HEK293 (cell line): Measurements from ENCODE around the gene RGS11.

Source experiments
- CTCF ChIA-PET: fragments of 350-600 bp; formaldehyde crosslinking; extraction: SDS; loops from one replicate; lab custom pipeline; 2021; ENCODE audit warnings: antibody characterized with exemption; lab: Yijun Ruan, JAX
- POLR2A ChIA-PET: fragments of 300-600 bp; formaldehyde crosslinking; extraction: SDS; loops from one replicate; lab custom pipeline; 2020; ENCODE audit warnings: antibody characterized with exemption, inconsistent platforms; lab: Yijun Ruan, JAX
- H3K27ac ChIP-seq: fragments of 200-500 bp; sonication (Bioruptor generic); 2 replicates; pipeline ENCODE4 v1.5.1; 2014; ENCODE audit warnings: low read depth, low read length, control low read depth, inconsistent platforms; ENCODE audit errors: extremely low read depth
- H3K36me3 ChIP-seq, 2 experiments: fragments of 200-500 bp in 1 of 2; sonication (Bioruptor generic) in 1 of 2; 1 replicate in 1 of 2; 2 replicates in 1 of 2; pipeline ENCODE4 v1.5.1; 2014 to 2017; ENCODE audit warnings: inconsistent platforms in 2 of 2, low read length in 2 of 2; ENCODE audit not compliant: control insufficient read depth in 2 of 2, insufficient read depth in 1 of 2
- H3K4me1 ChIP-seq: fragments of 200-500 bp; sonication (Bioruptor generic); 2 replicates; pipeline ENCODE4 v1.5.1; 2014; ENCODE audit warnings: mild to moderate bottlenecking, low read length, inconsistent platforms; ENCODE audit not compliant: control insufficient read depth, insufficient read depth
- H3K4me3 ChIP-seq: 2 replicates; pipeline ENCODE4 v1.5.1; 2011; ENCODE audit warnings: low read depth, mild to moderate bottlenecking, control low read depth, low read length, moderate library complexity
- H3K9me3 ChIP-seq: fragments of 200-500 bp; sonication (Bioruptor generic); 2 replicates; pipeline ENCODE4 v1.5.1; 2014; ENCODE audit warnings: low read depth, low read length, inconsistent platforms; ENCODE audit not compliant: control insufficient read depth, insufficient read depth
- HOXC10 ChIP-seq: sonication (generic); formaldehyde crosslinking; IDR thresholded peaks from 2 replicates; pipeline ENCODE4 v1.8.1; 2023; ENCODE audit warnings: mild to moderate bottlenecking, missing genetic modification reagents
- KLF8 ChIP-seq: fragments of 450-650 bp; formaldehyde crosslinking; IDR thresholded peaks from 2 replicates; pipeline ENCODE4 v1.5.1; 2016; ENCODE audit warnings: missing biosample characterization, missing genetic modification characterization
- KLF9 ChIP-seq: fragments of 450-650 bp; formaldehyde crosslinking; IDR thresholded peaks from 2 replicates; pipeline ENCODE4 v1.5.1; 2016; ENCODE audit warnings: missing biosample characterization, missing genetic modification characterization, low read depth
- MZF1 ChIP-seq: fragments of 450-650 bp; formaldehyde crosslinking; IDR thresholded peaks from 2 replicates; pipeline ENCODE4 v1.5.1; 2017; ENCODE audit warnings: missing biosample characterization, missing genetic modification characterization, borderline replicate concordance
- ZBTB26 ChIP-seq: fragments of 450-650 bp; formaldehyde crosslinking; optimal IDR thresholded peaks from 2 replicates; pipeline ENCODE3; 2016; ENCODE audit warnings: missing biosample characterization, mild to moderate bottlenecking, missing genetic modification characterization
- ZEB2 ChIP-seq: fragments of 450-650 bp; formaldehyde crosslinking; IDR thresholded peaks from 2 replicates; pipeline ENCODE4 v1.5.1; 2016; ENCODE audit warnings: missing biosample characterization, missing genetic modification characterization
- ZFP41 ChIP-seq: fragments of 450-650 bp; formaldehyde crosslinking; IDR thresholded peaks from 2 replicates; pipeline ENCODE4 v1.5.1; 2016; ENCODE audit warnings: missing biosample characterization, missing genetic modification characterization, borderline replicate concordance
- ZNF132 ChIP-seq: fragments of 450-650 bp; formaldehyde crosslinking; IDR thresholded peaks from 2 replicates; pipeline ENCODE4 v1.5.1; 2017; ENCODE audit warnings: missing biosample characterization, missing genetic modification characterization, borderline replicate concordance
- ZNF140 ChIP-seq: fragments of 450-650 bp; formaldehyde crosslinking; IDR thresholded peaks from 2 replicates; pipeline ENCODE4 v1.5.1; 2016; ENCODE audit warnings: missing biosample characterization, missing genetic modification characterization
- ZNF184 ChIP-seq: fragments of 450-650 bp; IDR thresholded peaks from 2 replicates; pipeline ENCODE4 v1.5.1; 2018; ENCODE audit warnings: missing biosample characterization, mild to moderate bottlenecking, missing genetic modification characterization
- ZNF223 ChIP-seq: fragments of 450-650 bp; formaldehyde crosslinking; IDR thresholded peaks from 2 replicates; pipeline ENCODE4 v1.5.1; 2016; ENCODE audit warnings: missing biosample characterization, missing genetic modification characterization
- ZNF266 ChIP-seq: fragments of 450-650 bp; formaldehyde crosslinking; IDR thresholded peaks from 2 replicates; pipeline ENCODE4 v1.5.1; 2016; ENCODE audit warnings: missing biosample characterization, missing genetic modification characterization, low read depth
- ZNF341 ChIP-seq: fragments of 450-650 bp; formaldehyde crosslinking; IDR thresholded peaks from 2 replicates; pipeline ENCODE4; 2016; ENCODE audit warnings: low read depth, missing biosample characterization, missing genetic modification characterization
- ZNF37A ChIP-seq: fragments of 450-650 bp; IDR thresholded peaks from 2 replicates; pipeline ENCODE4 v1.5.1; 2018; ENCODE audit warnings: missing biosample characterization, missing genetic modification characterization
- ZNF585B ChIP-seq: fragments of 450-650 bp; formaldehyde crosslinking; IDR thresholded peaks from 2 replicates; pipeline ENCODE4 v1.5.1; 2016; ENCODE audit warnings: missing biosample characterization, missing genetic modification characterization
- ZNF623 ChIP-seq: fragments of 450-650 bp; formaldehyde crosslinking; IDR thresholded peaks from 2 replicates; pipeline ENCODE4 v1.5.1; 2016; ENCODE audit warnings: missing biosample characterization, missing genetic modification characterization
- ZNF629 ChIP-seq: fragments of 450-650 bp; formaldehyde crosslinking; IDR thresholded peaks from 2 replicates; pipeline ENCODE4 v1.5.1; 2017; ENCODE audit warnings: missing biosample characterization, missing genetic modification characterization
- ZNF791 ChIP-seq: fragments of 450-650 bp; formaldehyde crosslinking; IDR thresholded peaks from 2 replicates; pipeline ENCODE4 v1.5.1; 2016; ENCODE audit warnings: missing biosample characterization, missing genetic modification characterization
- ZSCAN16 ChIP-seq: fragments of 450-650 bp; formaldehyde crosslinking; IDR thresholded peaks from 2 replicates; pipeline ENCODE4 v1.5.1; 2016; ENCODE audit warnings: missing biosample characterization, missing genetic modification characterization
- TF ChIP-seq, protein P1 (sequence below): fragments of 450-650 bp; formaldehyde crosslinking; IDR thresholded peaks from 2 replicates; pipeline ENCODE4 v1.5.1; 2016; ENCODE audit warnings: missing biosample characterization, missing genetic modification characterization
- TF ChIP-seq, protein P2 (sequence below): fragments of 450-650 bp; formaldehyde crosslinking; IDR thresholded peaks from 2 replicates; pipeline ENCODE4 v1.5.1; 2017; ENCODE audit warnings: missing biosample characterization, missing genetic modification characterization
- TF ChIP-seq, protein P3 (sequence below): fragments of 450-650 bp; formaldehyde crosslinking; IDR thresholded peaks from 2 replicates; pipeline ENCODE4 v1.5.1; 2016; ENCODE audit warnings: missing biosample characterization, missing genetic modification characterization
- TF ChIP-seq, protein P4 (sequence below): fragments of 450-650 bp; formaldehyde crosslinking; IDR thresholded peaks from 2 replicates; pipeline ENCODE4 v1.5.1; 2016; ENCODE audit warnings: missing biosample characterization, missing genetic modification characterization

RGS11 gene

DNA sequence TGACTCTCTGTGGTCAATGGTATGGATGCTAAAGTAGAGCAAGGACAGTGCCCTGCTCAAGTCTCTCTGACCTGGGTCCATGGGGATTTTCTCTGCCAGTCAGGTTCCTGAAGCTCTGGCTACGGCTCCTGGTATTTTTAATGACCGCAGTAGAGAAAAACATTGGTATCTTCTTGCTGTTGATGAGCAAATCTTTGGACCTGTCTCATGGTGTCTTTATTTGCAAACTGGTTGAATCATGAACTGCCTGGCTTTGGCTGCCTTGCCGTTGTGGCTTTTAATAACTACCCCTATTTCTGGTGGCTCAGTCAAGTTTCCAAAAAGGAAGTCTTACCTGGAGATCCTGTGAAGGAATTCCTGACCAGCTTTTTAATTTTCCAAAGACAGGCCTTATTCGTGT, 32.4 kb downstream of the RGS11 start:
- TF ChIP-seq ZSCAN16 (tag by site-specific recombination) (no peak), ZNF140 (tag by site-specific recombination) (no peak), ZNF184 (tag by site-specific recombination) (no peak), ZNF132 (no peak), ZNF223 (no peak), ZFP41 (tag by site-specific recombination) (no peak), ZNF791 (tag by site-specific recombination) (no peak), ZNF623 (tag by site-specific recombination) (no peak), KLF9 (tag by site-specific recombination) (no peak), ZBTB26 (no peak), ZNF629 (tag by site-specific recombination) (no peak), MZF1 (tag by site-specific recombination) (no peak), KLF8 (tag by site-specific recombination) (no peak), ZNF341 (tag by site-specific recombination) (no peak), HOXC10 (no peak), ZNF37A (tag by site-specific recombination) (no peak), ZEB2 (no peak)
- TF ChIP-seq, protein P1, sequence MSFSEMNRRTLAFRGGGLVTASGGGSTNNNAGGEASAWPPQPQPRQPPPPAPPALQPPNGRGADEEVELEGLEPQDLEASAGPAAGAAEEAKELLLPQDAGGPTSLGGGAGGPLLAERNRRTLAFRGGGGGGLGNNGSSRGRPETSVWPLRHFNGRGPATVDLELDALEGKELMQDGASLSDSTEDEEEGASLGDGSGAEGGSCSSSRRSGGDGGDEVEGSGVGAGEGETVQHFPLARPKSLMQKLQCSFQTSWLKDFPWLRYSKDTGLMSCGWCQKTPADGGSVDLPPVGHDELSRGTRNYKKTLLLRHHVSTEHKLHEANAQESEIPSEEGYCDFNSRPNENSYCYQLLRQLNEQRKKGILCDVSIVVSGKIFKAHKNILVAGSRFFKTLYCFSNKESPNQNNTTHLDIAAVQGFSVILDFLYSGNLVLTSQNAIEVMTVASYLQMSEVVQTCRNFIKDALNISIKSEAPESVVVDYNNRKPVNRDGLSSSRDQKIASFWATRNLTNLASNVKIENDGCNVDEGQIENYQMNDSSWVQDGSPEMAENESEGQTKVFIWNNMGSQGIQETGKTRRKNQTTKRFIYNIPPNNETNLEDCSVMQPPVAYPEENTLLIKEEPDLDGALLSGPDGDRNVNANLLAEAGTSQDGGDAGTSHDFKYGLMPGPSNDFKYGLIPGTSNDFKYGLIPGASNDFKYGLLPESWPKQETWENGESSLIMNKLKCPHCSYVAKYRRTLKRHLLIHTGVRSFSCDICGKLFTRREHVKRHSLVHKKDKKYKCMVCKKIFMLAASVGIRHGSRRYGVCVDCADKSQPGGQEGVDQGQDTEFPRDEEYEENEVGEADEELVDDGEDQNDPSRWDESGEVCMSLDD (tag by site-specific recombination), result no peak
- TF ChIP-seq, protein P2, sequence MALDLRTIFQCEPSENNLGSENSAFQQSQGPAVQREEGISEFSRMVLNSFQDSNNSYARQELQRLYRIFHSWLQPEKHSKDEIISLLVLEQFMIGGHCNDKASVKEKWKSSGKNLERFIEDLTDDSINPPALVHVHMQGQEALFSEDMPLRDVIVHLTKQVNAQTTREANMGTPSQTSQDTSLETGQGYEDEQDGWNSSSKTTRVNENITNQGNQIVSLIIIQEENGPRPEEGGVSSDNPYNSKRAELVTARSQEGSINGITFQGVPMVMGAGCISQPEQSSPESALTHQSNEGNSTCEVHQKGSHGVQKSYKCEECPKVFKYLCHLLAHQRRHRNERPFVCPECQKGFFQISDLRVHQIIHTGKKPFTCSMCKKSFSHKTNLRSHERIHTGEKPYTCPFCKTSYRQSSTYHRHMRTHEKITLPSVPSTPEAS (tag by site-specific recombination), result no peak
- TF ChIP-seq, protein P3, sequence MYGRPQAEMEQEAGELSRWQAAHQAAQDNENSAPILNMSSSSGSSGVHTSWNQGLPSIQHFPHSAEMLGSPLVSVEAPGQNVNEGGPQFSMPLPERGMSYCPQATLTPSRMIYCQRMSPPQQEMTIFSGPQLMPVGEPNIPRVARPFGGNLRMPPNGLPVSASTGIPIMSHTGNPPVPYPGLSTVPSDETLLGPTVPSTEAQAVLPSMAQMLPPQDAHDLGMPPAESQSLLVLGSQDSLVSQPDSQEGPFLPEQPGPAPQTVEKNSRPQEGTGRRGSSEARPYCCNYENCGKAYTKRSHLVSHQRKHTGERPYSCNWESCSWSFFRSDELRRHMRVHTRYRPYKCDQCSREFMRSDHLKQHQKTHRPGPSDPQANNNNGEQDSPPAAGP, result no peak
- ChIA-PET CTCF (interaction anchor here (0.8 to 1.5 kb wide), 2 partner anchors 119 to 147 kb away, joined by 3 read pairs; no protein-coding TSS in a partner anchor), POLR2A (interaction anchor here (0.7 to 1.2 kb wide), 3 partner anchors 8 to 67 kb away, joined by 3 to 6 read pairs (median 4); no protein-coding TSS in a partner anchor)
- Histone ChIP-seq H3K36me3 (no peaks in the 10 kb centered on the region; a peak in 1 of 3 replicates), H3K27ac (no peak overlapping the region), H3K4me3 (no peak overlapping the region), H3K4me1 (no peaks in the 10 kb centered on the region), H3K9me3 (no peaks in the 10 kb centered on the region)

DNA sequence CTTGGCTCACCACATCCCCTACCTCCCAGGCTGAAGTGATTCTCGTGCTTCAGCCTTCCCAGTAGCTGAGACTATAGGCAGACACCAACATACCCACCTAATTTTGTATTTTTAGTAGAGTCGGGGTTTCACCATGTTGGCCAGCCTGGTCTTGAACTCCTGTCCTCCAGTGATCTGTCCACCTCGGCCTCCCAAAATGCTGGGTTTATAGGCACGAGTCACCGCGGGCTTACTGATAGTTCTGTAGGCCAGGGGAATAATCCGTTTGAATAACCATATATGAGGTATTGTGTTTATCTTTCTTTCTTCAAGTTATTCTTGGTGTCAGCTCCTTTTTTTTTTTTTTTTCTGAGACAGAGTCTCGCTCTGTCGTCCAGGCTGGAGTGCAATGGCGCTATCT, 33.5 kb downstream of the RGS11 start:
- H3K36me3 ChIP-seq, result no peaks in the 10 kb centered on the region; a peak in 1 of 3 replicates
- TF ChIP-seq ZNF585B (tag by site-specific recombination), result no peak
- TF ChIP-seq, protein P4, sequence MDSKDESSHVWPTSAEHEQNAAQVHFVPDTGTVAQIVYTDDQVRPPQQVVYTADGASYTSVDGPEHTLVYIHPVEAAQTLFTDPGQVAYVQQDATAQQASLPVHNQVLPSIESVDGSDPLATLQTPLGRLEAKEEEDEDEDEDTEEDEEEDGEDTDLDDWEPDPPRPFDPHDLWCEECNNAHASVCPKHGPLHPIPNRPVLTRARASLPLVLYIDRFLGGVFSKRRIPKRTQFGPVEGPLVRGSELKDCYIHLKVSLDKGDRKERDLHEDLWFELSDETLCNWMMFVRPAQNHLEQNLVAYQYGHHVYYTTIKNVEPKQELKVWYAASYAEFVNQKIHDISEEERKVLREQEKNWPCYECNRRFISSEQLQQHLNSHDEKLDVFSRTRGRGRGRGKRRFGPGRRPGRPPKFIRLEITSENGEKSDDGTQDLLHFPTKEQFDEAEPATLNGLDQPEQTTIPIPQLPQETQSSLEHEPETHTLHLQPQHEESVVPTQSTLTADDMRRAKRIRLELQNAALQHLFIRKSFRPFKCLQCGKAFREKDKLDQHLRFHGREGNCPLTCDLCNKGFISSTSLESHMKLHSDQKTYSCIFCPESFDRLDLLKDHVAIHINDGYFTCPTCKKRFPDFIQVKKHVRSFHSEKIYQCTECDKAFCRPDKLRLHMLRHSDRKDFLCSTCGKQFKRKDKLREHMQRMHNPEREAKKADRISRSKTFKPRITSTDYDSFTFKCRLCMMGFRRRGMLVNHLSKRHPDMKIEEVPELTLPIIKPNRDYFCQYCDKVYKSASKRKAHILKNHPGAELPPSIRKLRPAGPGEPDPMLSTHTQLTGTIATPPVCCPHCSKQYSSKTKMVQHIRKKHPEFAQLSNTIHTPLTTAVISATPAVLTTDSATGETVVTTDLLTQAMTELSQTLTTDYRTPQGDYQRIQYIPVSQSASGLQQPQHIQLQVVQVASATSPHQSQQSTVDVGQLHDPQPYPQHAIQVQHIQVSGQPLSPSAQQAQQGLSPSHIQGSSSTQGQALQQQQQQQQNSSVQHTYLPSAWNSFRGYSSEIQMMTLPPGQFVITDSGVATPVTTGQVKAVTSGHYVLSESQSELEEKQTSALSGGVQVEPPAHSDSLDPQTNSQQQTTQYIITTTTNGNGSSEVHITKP (tag by site-specific recombination), result 0 out of 2 replicates have a peak, but pooled peaks have one; percentile 48
- no peak for TF ChIP-seq ZNF266
- ChIA-PET POLR2A (interaction anchor here (0.7 to 1.2 kb wide), 2 partner anchors 26 to 120 kb away, joined by 3 to 6 read pairs; no protein-coding TSS in a partner anchor), CTCF (interaction anchor here (0.6 kb wide), 1 partner anchor 153 kb away, joined by 3 read pairs; no protein-coding TSS in a partner anchor)
- no peaks in the 10 kb centered on the region for H3K4me1 ChIP-seq
- H3K9me3 ChIP-seq, result no peaks in the 10 kb centered on the region
- H3K4me3 ChIP-seq, result no peak overlapping the region
- no peak overlapping the region for H3K27ac ChIP-seq
